ENCODE measurements around the gene ANKRD33B. TPM values are rescaled to one million over a fixed set of nuclear protein-coding genes. Genes with fewer than 3 reads are reported as not detected.

The ANKRD33B gene
- polyA plus RNA-seq, 4 donors, result 1.5 to 5.5 (median 1.6) TPM

DNA sequence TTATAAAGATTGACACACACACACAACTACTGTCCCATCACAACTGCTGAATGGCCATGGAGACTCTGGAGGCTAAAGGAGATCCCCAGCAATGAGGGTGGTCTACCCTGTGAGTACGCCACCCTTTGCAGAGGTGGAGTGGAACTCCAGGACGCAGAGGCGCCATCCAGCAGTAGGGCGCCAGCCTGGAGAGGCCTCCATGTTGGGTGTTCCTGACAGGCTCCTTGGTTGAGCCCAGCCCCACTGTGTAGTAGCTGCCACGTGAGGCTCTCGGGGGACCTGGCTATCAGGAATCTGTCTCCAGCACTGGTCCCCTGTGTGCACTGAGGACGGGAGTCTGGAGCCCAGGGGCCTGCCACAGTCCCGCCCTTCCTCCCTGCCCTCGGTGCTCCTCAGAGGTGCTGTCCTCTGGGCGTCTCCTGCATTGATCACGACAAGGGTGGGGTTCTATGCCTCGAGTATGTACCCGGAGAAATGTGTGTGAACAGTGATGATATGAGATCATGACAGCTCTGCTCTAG, 124.8 kb downstream of the ANKRD33B start:
- no peak for DNase-seq (ENCODE audit: low read depth in 4 of 4, low spot score in 3 of 4)

DNA sequence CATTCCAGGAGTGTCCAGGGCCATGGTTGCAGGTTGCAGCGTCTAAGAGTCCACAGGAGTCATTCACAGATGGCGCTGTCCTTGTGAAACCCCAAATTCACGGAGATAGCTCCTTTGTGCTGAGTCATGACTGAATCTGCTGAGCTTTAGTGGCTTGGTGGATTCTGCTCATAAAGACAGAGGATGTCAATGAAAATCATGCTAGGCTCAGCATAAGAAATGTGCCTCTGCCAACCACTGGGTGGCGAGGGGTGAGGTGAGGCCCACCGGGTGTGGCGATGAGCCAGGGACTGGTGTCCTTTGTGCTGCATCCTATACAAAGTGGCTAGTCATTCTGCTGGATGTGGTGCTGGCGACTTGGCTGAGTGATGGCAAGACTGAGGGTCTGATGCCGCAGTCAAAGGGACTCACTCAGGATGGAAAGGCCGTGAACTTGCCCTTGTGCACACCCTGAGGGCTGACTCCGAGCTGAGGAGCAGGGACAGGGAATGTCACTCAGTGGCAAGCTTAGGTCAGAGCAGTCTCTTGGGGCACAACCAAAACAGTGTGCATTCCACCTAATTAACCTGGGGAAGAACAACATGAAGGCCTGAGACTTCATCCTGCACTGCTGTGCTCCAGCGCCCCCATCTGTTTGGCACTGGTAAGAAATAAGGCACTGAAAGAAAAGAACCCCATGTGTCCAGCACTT, 125.7 kb downstream of the ANKRD33B start:
- no peak for DNase-seq (ENCODE audit: low read depth in 4 of 4, low spot score in 3 of 4)

GRCh38 chr5:10690460-10691440, 126.9 kb downstream of the ANKRD33B start:
- no peak for DNase-seq (ENCODE audit: low read depth in 4 of 4, low spot score in 3 of 4)

DNA sequence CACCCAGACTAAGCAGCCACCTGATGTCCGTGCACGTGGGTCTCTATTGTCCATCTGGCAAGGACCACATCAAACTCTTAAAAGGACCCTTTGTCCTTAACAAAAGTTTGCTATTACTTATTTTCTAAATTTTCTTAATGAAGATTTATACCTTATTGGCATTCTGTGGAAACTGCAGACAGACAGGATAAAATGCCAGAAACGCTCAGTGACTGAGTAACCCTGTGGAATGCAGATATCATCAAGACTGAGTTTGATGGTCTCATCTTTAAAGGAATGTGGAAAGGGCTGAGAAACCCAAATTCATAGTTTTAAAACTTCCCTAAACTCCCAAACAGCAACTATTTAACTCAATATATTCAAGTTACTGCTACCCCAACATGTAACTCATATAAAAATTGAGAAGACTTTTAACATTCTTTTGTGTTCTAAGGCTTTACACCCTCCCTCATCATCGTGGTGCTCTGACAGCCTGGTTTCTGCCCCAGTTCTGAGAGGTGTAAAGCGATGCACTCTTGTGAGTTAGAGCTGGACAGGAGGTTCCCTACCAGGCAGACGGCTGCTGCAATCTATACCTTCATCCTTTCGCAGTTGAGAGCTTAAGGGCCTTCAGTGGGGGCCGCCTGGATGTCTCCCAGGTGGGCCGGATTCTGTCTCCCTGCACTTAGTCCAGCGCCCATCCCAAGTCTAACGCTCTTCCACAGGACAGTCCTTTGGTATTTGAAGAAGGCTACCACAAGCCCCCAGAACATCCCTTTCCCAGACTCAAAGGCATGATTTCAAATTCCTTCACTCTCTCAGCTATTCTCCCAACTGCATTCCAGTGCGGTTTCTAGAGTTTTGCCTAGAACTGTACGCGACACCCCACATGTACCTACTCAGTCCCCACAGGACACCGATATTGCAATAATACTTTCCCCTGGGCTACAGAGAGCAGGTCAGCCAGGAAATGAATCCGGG, 128.2 kb downstream of the ANKRD33B start:
- no peak for DNase-seq (ENCODE audit: low read depth in 4 of 4, low spot score in 3 of 4)

DNA sequence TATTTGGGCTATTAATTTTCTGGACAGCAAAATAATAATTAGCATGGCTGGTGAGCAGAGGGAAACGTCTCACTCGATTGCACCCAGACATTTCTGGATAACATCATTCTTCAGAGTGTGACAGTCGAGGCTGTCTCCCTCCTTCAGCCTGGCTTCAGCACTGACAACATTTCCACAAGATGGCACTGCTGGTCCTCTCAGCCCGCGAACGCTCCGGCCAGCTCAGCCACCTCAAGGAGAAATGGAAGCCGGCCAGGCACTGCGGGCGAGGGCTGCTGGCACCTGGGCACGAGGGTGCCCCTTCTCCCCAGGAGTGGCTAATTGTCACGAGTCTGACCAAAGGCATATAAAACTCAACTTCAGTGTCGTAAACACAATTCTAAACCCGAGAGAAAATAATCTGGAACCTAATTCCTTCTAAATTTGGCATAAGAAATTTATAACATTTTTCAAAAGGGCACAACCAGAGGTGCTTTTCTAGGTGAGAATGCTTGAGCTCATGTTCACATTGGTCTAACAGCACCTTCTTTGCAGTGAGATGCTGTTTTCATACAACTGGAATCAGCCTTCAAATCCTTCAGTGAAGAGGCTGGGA, 131.3 kb downstream of the ANKRD33B start:
- peak; percentile 33 to 47 (median 42) for DNase-seq (ENCODE audit: low read depth in 4 of 4, low spot score in 3 of 4)

DNA sequence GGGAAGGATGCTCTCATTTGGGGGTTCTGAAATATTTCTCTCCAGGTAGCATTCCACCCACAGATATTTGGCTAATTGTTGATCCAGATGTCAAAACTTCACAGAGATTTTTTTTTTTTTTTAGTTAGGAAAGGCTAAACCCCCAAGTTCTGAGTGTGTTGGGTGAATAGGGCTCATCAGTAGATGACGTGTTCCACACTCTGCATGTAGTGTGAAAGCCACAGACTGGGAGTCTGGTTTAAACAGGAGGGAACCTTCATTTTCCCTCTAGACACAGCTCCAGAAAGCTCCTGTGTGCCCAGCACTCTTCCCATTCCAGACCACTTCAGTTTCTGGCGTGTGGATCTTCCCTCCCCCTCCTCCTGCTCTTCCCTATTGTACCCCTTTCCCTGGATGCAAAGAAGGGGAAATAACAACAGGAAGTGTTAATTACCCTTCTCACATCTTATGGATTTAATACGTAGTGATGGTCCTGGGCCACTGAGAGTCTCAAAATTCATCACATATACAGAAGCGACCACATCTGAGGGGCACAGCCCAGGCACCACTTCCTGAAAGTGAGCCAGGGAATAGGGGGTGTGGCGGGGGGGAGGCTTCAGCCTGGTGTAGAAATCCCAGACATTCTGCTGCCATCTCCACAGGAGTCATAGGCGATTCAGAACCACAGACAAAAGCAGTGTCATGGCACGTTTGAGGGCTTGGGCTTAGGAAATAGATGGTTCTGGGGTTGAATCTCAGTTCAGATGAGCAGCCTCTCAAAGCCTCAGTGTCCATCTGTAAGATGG, 132.1 kb downstream of the ANKRD33B start:
- no peak for DNase-seq (ENCODE audit: low read depth in 4 of 4, low spot score in 3 of 4)

DNA sequence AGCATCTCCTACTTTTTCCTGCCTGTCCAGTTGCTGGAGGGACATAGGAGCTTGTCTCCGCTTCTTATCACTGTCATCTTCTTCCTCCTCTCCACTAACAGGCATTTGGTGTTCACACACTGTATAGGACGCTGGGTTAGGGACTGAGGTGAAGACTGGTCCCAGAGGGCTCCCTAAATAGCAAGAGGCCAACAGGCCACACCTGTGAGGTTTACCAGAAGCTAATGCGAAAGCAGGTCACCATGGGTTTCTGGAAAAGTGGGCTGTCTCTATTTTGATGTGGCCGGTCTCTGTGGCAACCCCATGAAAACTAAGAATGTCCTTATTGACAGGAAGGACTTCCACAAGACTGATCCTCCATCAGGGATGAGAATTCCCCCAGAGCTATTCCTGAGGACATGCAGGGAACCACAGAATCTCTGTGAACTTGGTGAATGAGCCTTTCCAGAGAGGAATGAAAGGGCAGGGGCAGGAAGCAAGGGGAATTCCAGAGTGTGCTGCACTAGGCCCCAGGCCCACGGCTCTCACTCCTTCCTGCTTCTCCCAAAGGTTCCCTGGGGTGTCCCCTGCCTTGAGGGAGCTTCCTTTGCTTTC, 135.5 kb downstream of the ANKRD33B start:
- no peak for DNase-seq (ENCODE audit: low read depth in 4 of 4, low spot score in 3 of 4)

GRCh38 chr5:10699987-10700386, 136.1 kb downstream of the ANKRD33B start:
- DNase-seq (ENCODE audit: low read depth in 4 of 4, low spot score in 3 of 4), result no peak

- no peak for DNase-seq (ENCODE audit: low read depth in 4 of 4, low spot score in 3 of 4)
These were observed 136.6 kb downstream of the ANKRD33B start for GRCh38 chr5:10700516-10700915.

DNA sequence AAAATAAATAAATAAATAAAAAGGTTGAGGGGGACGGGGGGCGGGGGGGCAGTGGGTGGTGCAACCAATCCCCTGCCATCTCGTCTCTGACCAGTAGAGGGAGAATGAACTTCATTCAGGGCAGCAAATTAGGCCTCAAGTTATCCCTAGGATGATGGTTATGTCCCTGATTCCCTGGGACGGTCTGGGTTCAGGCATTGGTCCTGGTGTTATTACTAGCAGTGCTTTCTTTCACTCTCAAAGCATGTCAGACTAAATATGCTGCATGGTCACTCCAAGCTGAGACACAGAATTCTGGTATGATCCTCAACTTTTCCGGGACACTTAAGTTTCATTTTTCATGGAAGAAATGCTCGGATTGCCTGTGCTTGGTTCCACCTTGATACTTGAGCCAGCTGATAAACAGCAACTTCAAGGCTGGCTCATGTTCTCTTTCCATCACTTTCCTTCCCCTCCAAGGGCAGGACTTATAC, 137.7 kb downstream of the ANKRD33B start:
- peak in 1 of 4 donors; percentile 20 for DNase-seq (ENCODE audit: low read depth in 4 of 4, low spot score in 3 of 4)

- no peak for DNase-seq (ENCODE audit: low read depth in 4 of 4, low spot score in 3 of 4)
These were observed 138.3 kb downstream of the ANKRD33B start for GRCh38 chr5:10702040-10702629.

GRCh38 chr5:10702911-10703491, 139.1 kb downstream of the ANKRD33B start:
- no peak for DNase-seq (ENCODE audit: low read depth in 4 of 4, low spot score in 3 of 4)

DNA sequence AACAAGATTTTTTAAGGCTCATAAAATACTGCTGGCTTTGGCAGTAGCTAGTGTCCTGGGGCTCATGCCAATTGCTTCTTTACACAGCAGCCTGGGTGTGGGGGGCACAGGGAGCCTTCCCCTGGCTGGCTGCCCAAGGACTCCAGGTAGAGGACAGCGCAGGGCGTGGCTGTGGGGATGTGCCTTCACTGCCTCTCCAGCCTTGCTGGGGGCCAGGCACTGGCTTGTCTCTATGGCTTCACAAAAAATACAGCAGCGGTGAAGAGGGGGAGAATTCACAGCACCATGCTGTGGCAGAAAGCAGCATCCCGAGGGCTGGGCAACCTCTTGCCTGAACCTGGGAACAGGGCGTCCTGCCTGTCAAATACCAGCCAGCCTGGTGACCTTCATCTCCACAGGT, 139.8 kb downstream of the ANKRD33B start:
- no peak for DNase-seq (ENCODE audit: low read depth in 4 of 4, low spot score in 3 of 4)

DNA sequence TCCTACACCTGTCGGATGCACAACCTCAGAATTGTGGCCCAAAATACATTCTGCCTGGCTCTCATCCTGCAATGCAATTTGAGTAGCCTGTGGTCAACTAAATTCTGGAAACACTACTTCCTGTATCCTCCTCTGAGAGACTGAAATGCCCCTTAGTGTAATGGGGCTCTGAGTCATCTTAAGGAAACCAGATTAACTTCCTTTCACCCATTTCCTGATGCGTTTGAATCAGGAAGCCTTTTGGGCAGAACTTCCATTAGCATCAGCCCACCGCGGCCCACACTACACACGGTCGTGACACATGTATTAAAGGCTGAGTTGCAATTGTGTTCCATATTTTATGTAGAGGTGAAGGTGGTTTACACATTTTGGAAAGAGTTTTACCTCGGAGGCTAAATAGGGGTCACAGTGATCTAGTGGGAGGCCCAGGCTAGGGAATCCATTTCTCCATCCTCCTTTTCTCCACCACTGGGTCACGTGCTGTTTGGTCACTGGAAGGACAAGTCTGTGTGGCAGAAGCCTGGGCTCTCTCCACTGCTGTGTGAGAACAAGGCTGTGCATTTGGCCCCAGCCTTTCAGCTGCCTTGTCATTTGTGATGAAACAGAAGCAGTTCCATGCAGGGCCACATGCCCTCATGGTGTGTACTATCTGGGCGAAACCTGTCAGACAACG, 141.2 kb downstream of the ANKRD33B start:
- DNase-seq (ENCODE audit: low read depth in 4 of 4, low spot score in 3 of 4), result no peak

GRCh38 chr5:10705747-10706146, 141.9 kb downstream of the ANKRD33B start:
- no peak for DNase-seq (ENCODE audit: low read depth in 4 of 4, low spot score in 3 of 4)

GRCh38 chr5:10706326-10706725, 142.5 kb downstream of the ANKRD33B start:
- DNase-seq (ENCODE audit: low read depth in 4 of 4, low spot score in 3 of 4), result no peak

Measured in left renal pelvis (tissue), 4 donors.